Endothelial cell of umbilical vein (primary cell): Measurements from ENCODE around the gene SELENOV. TPM values are rescaled to one million over a fixed set of nuclear protein-coding genes. Genes with fewer than 3 reads are reported as not detected.

ENCODE experiments used
- BruUV-seq: library from RNA; stranded (reverse); fragments of 400-500 nt; replicated peaks from 2 replicates; lab custom pipeline; 2021; lab: Mats Ljungman, UMichigan
- CTCF ChIA-PET: fragments of 300-600, 350-600 bp; sonication (Branson Sonifier 250); formaldehyde crosslinking; loops from one replicate; lab custom pipeline; 2021; ENCODE audit warnings: antibody characterized with exemption, inconsistent platforms; lab: Charles Lee
- POLR2A ChIA-PET: fragments of 300-600, 350-600 bp; sonication (Branson Sonifier 250); formaldehyde crosslinking; loops from one replicate; lab custom pipeline; 2021; ENCODE audit warnings: antibody characterized with exemption, inconsistent platforms; lab: Charles Lee
- DNase-seq: peaks from one replicate; pipeline ENCODE4 v3.0.0-alpha.2; 2011; ENCODE audit warnings: low read depth, low spot score
- FAIRE-seq: peaks from 2 replicates; lab custom pipeline; 2011; peaks lifted over from hg19 to GRCh38; lab: Jason Lieb, UNC
- H2AFZ ChIP-seq: 2 replicates; pipeline ENCODE4 v1.6.0; 2012; ENCODE audit warnings: low read depth, low read length, control low read depth, inconsistent platforms
- H3K27ac ChIP-seq: 2 replicates; pipeline ENCODE4 v1.5.1; 2011; ENCODE audit warnings: low read depth, mild to moderate bottlenecking, control low read depth, low read length, moderate library complexity; ENCODE audit not compliant: insufficient read depth
- H3K27me3 ChIP-seq, 2 experiments: 2 replicates each; pipeline versions ENCODE4 v1.6.0 to v1.6.1; 2011; ENCODE audit warnings: low read length in 2 of 2, mixed read lengths in 1 of 2; ENCODE audit not compliant: control insufficient read depth in 2 of 2, insufficient read depth in 2 of 2
- H3K36me3 ChIP-seq, 2 experiments: 2 replicates in 1 of 2; 3 replicates in 1 of 2; pipeline ENCODE4 v1.5.1; 2011; ENCODE audit warnings: low read length in 2 of 2, mild to moderate bottlenecking in 1 of 2, moderate library complexity in 1 of 2; ENCODE audit not compliant: control insufficient read depth in 2 of 2, insufficient read depth in 2 of 2; ENCODE audit errors: extremely low read depth in 1 of 2
- H3K4me1 ChIP-seq: 3 replicates; pipeline ENCODE4 v1.5.1; 2011; ENCODE audit warnings: mild to moderate bottlenecking, low read length; ENCODE audit not compliant: control insufficient read depth, insufficient read depth; ENCODE audit errors: extremely low read depth
- H3K4me2 ChIP-seq: 2 replicates; pipeline ENCODE4 v1.6.1; 2011; ENCODE audit warnings: low read length, control low read depth, mixed read lengths; ENCODE audit not compliant: insufficient read depth
- H3K4me3 ChIP-seq, 3 experiments: fragments of 200-600 bp in 1 of 3; sonication (generic), shearing (Covaris generic) in 1 of 3; replicated peaks in 1 of 3; 2 replicates each; pipeline ENCODE4 v1.5.1; 2011 to 2016; ENCODE audit warnings: control low read depth in 3 of 3, low read length in 3 of 3, mild to moderate bottlenecking in 2 of 3, inconsistent platforms in 1 of 3, low read depth in 1 of 3, moderate library complexity in 1 of 3; ENCODE audit not compliant: insufficient read depth in 1 of 3
- H3K79me2 ChIP-seq: 2 replicates; pipeline ENCODE4 v1.6.0; 2012; ENCODE audit warnings: low read length, inconsistent platforms; ENCODE audit not compliant: control insufficient read depth, insufficient read depth
- H3K9ac ChIP-seq: replicated peaks from 2 replicates; pipeline ENCODE3; 2011; ENCODE audit warnings: low read length, control low read depth; ENCODE audit not compliant: insufficient read depth; ENCODE audit errors: extremely low read depth
- H3K9me1 ChIP-seq: replicated peaks from 3 replicates; pipeline ENCODE4 v1.6.0; 2011; ENCODE audit warnings: mild to moderate bottlenecking, low read length; ENCODE audit not compliant: control insufficient read depth, insufficient read depth; ENCODE audit errors: extremely low read depth
- H3K9me3 ChIP-seq: replicated peaks from 2 replicates; pipeline ENCODE4 v1.5.1; 2012; ENCODE audit warnings: low read length, inconsistent platforms; ENCODE audit not compliant: control insufficient read depth, insufficient read depth
- H4K20me1 ChIP-seq: replicated peaks from 2 replicates; pipeline ENCODE3; 2011; ENCODE audit warnings: mild to moderate bottlenecking, low read length; ENCODE audit not compliant: control insufficient read depth, insufficient read depth; ENCODE audit errors: extremely low read depth
- EZH2 ChIP-seq: IDR thresholded peaks from 2 replicates; pipeline ENCODE4 v1.6.1; 2012; ENCODE audit warnings: borderline replicate concordance, low read depth, mild to moderate bottlenecking, moderate library complexity, low read length, inconsistent platforms; ENCODE audit not compliant: severe bottlenecking
- FOS ChIP-seq: IDR thresholded peaks from 2 replicates; pipeline ENCODE4 v1.6.1; 2011; ENCODE audit warnings: mild to moderate bottlenecking, low read length, moderate library complexity, borderline replicate concordance; ENCODE audit not compliant: insufficient read depth
- GATA2 ChIP-seq: IDR thresholded peaks from 2 replicates; pipeline ENCODE4 v1.7.0; 2011; ENCODE audit warnings: low read depth, mild to moderate bottlenecking, moderate library complexity, mixed read lengths, low read length; ENCODE audit not compliant: insufficient read length, insufficient read depth
- JUN ChIP-seq: IDR thresholded peaks from 2 replicates; pipeline ENCODE4 v1.6.1; 2011; ENCODE audit warnings: borderline replicate concordance, low read depth; ENCODE audit not compliant: insufficient read length, insufficient read depth
- MYC ChIP-seq: IDR thresholded peaks from one replicate; pipeline ENCODE4 v1.6.1; 2011; ENCODE audit warnings: mild to moderate bottlenecking, low read depth, low read length
- POLR2A ChIP-seq: IDR thresholded peaks from 2 replicates; pipeline ENCODE4 v1.6.1; 2012; ENCODE audit warnings: low read depth, mild to moderate bottlenecking, control low read depth, low read length
- POLR2AphosphoS5 ChIP-seq: IDR thresholded peaks from 2 replicates; pipeline ENCODE4 v1.6.1; 2012; ENCODE audit warnings: low read depth, mild to moderate bottlenecking, control low read depth, low read length, moderate library complexity; ENCODE audit not compliant: insufficient read depth
- dilution Hi-C: fragments of 300-500 bp; cut with MboI; formaldehyde crosslinking; loops from one replicate; pipeline ENCODE4 v1.15.0; 2019; ENCODE audit warnings: low sequenced_read_pairs; ENCODE audit not compliant: extremely low pct_ligation_motif_present
- intact Hi-C: fragments of 100-400 bp; cut with micrococcal nuclease; formaldehyde crosslinking; loops from one replicate; pipeline ENCODE4 v1.10.0; 2022
- polyA plus RNA-seq, 4 experiments: library from polyadenylated mRNA; depleted of rRNA in 3 of 4; stranded (reverse) in 3 of 4; unstranded in 1 of 4; fragments of >200 nt; gene quantifications; 2 replicates each; pipeline versions ENCODE4 v1.2.1 to v1.2.3, GENCODE V29; 2011 to 2012; ENCODE audit warnings: missing spikeins in 1 of 4
- total RNA-seq: library from RNA; stranded (reverse); gene quantifications from 2 replicates; pipeline ENCODE4 v1.2.3, GENCODE V29; 2021
- TF ChIP-seq, protein P1 (sequence below), 2 donors: IDR thresholded peaks; 1 replicate in 1 of 2; 2 replicates in 1 of 2; pipeline ENCODE4 v1.5.1; 2011; ENCODE audit warnings: low read length in 2 of 2, mild to moderate bottlenecking in 2 of 2, moderate library complexity in 2 of 2, control low read depth in 1 of 2, inconsistent platforms in 1 of 2, low read depth in 1 of 2; ENCODE audit not compliant: insufficient read depth in 1 of 2; ENCODE audit errors: extremely low read depth in 1 of 2
- TF ChIP-seq, protein P2 (sequence below): IDR thresholded peaks from 2 replicates; pipeline ENCODE4 v1.6.1; 2011; ENCODE audit not compliant: insufficient read depth, insufficient read length

SELENOV gene
- total and polyA plus RNA-seq, 2 donors (not counting 3 experiments of a cell fraction or from before 2014, with no cell fraction given): not detected

DNA sequence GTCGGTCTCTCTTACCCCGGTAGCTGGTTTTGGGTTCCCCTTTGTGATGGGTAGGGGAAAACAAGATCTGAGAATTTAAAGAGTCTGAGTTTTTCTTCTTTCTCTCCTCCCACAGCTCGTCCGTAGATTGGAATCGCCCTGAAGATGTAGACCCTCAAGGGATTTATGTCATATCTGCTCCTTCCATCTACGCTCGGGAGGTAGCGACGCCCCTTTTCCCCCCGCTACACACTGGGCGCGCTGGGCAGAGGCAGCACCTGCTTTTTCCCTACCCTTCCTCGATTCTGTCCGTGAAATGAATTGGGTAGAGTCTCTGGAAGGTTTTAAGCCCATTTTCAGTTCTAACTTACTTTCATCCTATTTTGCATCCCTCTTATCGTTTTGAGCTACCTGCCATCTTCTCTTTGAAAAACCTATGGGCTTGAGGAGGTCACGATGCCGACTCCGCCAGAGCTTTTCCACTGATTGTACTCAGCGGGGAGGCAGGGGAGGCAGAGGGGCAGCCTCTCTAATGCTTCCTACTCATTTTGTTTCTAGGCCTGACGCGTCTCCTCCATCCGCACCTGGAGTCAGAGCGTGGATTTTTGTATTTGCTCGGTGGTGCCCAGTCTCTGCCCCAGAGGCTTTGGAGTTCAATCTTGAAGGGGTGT lies 7.1 kb upstream of the SELENOV start:
- intact Hi-C loops: no loop called here
- TF ChIP-seq, protein P1, sequence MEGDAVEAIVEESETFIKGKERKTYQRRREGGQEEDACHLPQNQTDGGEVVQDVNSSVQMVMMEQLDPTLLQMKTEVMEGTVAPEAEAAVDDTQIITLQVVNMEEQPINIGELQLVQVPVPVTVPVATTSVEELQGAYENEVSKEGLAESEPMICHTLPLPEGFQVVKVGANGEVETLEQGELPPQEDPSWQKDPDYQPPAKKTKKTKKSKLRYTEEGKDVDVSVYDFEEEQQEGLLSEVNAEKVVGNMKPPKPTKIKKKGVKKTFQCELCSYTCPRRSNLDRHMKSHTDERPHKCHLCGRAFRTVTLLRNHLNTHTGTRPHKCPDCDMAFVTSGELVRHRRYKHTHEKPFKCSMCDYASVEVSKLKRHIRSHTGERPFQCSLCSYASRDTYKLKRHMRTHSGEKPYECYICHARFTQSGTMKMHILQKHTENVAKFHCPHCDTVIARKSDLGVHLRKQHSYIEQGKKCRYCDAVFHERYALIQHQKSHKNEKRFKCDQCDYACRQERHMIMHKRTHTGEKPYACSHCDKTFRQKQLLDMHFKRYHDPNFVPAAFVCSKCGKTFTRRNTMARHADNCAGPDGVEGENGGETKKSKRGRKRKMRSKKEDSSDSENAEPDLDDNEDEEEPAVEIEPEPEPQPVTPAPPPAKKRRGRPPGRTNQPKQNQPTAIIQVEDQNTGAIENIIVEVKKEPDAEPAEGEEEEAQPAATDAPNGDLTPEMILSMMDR (IDR thresholded peaks at IDR 0.05; ENCODE audit: extremely low read depth in 1 of 2, insufficient read depth in 1 of 2, low read depth in 1 of 2, low read length in 2 of 2): no peak
- no peak for TF ChIP-seq POLR2AphosphoS5
- peak; percentile 44 for TF ChIP-seq EZH2
- H3K27ac ChIP-seq: no peak overlapping the region
- peak overlapping the region; percentile 58 for H3K4me2 ChIP-seq
- dilution Hi-C loops: no loop called here
- H3K4me3 ChIP-seq: peak overlapping the region in 2 of 3 experiments; percentile 20 to 45
- no peaks in the 10 kb centered on the region for H4K20me1 ChIP-seq
- no peak for DNase-seq
- peaks cover 8 to 13% of the 10 kb centered on the region in 2 experiments for H3K27me3 ChIP-seq
- FAIRE-seq: no peak
- H3K9ac ChIP-seq: no peak overlapping the region
- ChIA-PET CTCF (interaction anchor here (1.1 to 1.5 kb wide), 2 partner anchors 10 to 25 kb away, joined by 3 read pairs; partner anchors contain the start of gene EID2B), POLR2A (no interaction called here)
- no TSS peak for BruUV-seq
- peaks cover 4% of the 10 kb centered on the region for H3K4me1 ChIP-seq
- H3K79me2 ChIP-seq: no peaks in the 10 kb centered on the region
- H3K9me1 ChIP-seq: no peaks in the 10 kb centered on the region
- H3K36me3 ChIP-seq: no peaks in the 10 kb centered on the region
- no peaks in the 10 kb centered on the region for H3K9me3 ChIP-seq
- H2AFZ ChIP-seq: peak overlapping the region; percentile 90

DNA sequence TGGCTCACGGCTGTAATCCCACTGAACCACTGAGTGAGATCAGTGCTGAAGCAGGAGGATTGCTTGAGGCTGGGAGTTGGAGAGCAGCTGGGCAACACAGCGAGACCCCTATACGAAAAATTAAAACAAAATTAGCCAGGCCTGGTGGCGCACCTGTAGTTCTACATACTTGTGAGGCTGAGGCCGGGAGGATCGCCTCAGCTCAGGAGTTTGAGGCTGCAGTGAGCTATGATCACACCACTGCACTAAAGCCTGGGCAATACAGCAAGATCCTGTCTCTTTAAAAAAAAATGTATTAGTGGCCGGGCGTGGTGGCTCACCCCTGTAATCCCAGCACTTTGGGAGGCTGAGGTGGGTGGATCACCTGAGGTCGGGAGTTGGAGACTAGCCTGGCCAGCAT lies 6.3 kb upstream of the SELENOV start:
- no TSS peak for BruUV-seq
- Histone ChIP-seq H4K20me1 (no peaks in the 10 kb centered on the region), H3K4me1 (peaks cover 4% of the 10 kb centered on the region), H3K27ac (no peak overlapping the region), H3K9me3 (no peaks in the 10 kb centered on the region), H3K36me3 (no peaks in the 10 kb centered on the region), H3K4me2 (no peak overlapping the region), H3K4me3 (no peak overlapping the region), H3K79me2 (no peaks in the 10 kb centered on the region), H2AFZ (no peak overlapping the region), H3K27me3 (peaks cover 14 to 19% of the 10 kb centered on the region in 2 experiments), H3K9ac (no peak overlapping the region), H3K9me1 (no peaks in the 10 kb centered on the region)
- DNase-seq (no peak), FAIRE-seq (no peak)
- ChIA-PET CTCF (interaction anchor here (1.1 kb wide), 1 partner anchor 10 kb away, joined by 3 read pairs; no protein-coding TSS in a partner anchor), POLR2A (no interaction called here)
- intact Hi-C loops: no loop called here
- dilution Hi-C loops: no loop called here
- no peak for TF ChIP-seq FOS
- TF ChIP-seq POLR2AphosphoS5: no peak
- TF ChIP-seq, protein P2, sequence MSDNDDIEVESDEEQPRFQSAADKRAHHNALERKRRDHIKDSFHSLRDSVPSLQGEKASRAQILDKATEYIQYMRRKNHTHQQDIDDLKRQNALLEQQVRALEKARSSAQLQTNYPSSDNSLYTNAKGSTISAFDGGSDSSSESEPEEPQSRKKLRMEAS: no peak
- no peak for TF ChIP-seq POLR2A
- no peak for TF ChIP-seq JUN
- no peak for TF ChIP-seq MYC
- TF ChIP-seq, protein P1 (IDR thresholded peaks at IDR 0.05; ENCODE audit: extremely low read depth in 1 of 2, insufficient read depth in 1 of 2, low read depth in 1 of 2, low read length in 2 of 2): no peak
- TF ChIP-seq GATA2: no peak
- no peak for TF ChIP-seq EZH2
